ENCODE data around the gene C6orf120.

Gene C6orf120

GRCh38 chr6:169726049-169726400, 24.1 kb downstream of the C6orf120 start:
- FAIRE-seq = no peak

- FAIRE-seq = no peak
Measured at GRCh38 chr6:169726963-169727362, 25.0 kb downstream of the C6orf120 start.

- peak; percentile 87 for FAIRE-seq
Measured at GRCh38 chr6:169729961-169730360, 28.0 kb downstream of the C6orf120 start.

GRCh38 chr6:169738204-169738975, 36.5 kb downstream of the C6orf120 start:
- no peak for FAIRE-seq

- FAIRE-seq = no peak
Measured at GRCh38 chr6:169738976-169739529, 37.1 kb downstream of the C6orf120 start.

- FAIRE-seq = no peak
Measured at GRCh38 chr6:169741344-169741743, 39.4 kb downstream of the C6orf120 start.

- no peak for FAIRE-seq
Measured at GRCh38 chr6:169745405-169745804, 43.5 kb downstream of the C6orf120 start.

GRCh38 chr6:169746556-169746955, 44.6 kb downstream of the C6orf120 start:
- FAIRE-seq = no peak

- no peak for FAIRE-seq
Measured at GRCh38 chr6:169751242-169752073, 49.5 kb downstream of the C6orf120 start, which contains the start of the genes DYNLT2 and ERMARD. TSS of gene DYNLT2 (minus strand) at chr6:169751572. CDS start at chr6:169751458, 114 bp downstream. TSS of gene ERMARD (plus strand) at chr6:169751622. CDS start at chr6:169751658, 36 bp downstream.

- no peak for FAIRE-seq
Measured at GRCh38 chr6:169752074-169752623, 50.2 kb downstream of the C6orf120 start.
